ENCODE measurements around the gene ARMCX4.

ARMCX4 gene

DNA sequence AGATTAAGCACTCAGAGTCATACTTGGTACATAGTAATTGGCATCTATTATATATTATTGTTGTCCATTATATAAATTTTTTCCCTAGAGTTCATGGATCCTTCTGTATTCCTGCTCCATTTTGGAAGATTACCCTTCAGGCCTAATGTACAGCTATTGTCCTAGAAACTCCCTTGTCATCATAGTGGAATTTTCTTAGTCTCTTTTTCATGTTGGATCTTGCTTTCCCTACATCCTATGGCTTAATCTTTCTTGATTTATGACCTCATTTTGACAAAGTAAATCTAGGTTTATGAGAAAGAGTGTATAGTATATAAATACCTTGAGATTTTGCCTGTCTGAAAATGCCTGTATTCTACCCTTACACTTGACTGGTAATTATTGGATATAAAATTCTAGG is 22.1 kb downstream of the ARMCX4 start:
- no peak overlapping the region for H3K4me3 ChIP-seq (ENCODE audit: insufficient read depth in 1 of 2, low read depth in 1 of 2, low read length in 2 of 2)
- H3K14ac ChIP-seq (ENCODE audit: low read length in 2 of 2): no peak overlapping the region
- H2AFZ ChIP-seq (ENCODE audit: low read depth, low read length): no peak overlapping the region
- H3K9ac ChIP-seq (ENCODE audit: low read length): no peak overlapping the region
- H2AK5ac ChIP-seq (ENCODE audit: low read length, severe bottlenecking): no peak overlapping the region
- H3K9me3 ChIP-seq (ENCODE audit: control insufficient read depth, low read length): peaks cover 4% of the 10 kb centered on the region
- no peak overlapping the region for H3K4me2 ChIP-seq (ENCODE audit: low read length, poor library complexity, severe bottlenecking)
- H2BK5ac ChIP-seq (ENCODE audit: low read depth, low read length, poor library complexity, severe bottlenecking): no peak overlapping the region
- H3K27ac ChIP-seq (ENCODE audit: low read length, poor library complexity, severe bottlenecking): no peak overlapping the region
- no peak overlapping the region for H2BK15ac ChIP-seq (ENCODE audit: low read depth, poor library complexity, severe bottlenecking)
- no peak for DNase-seq
- peaks cover 0 to 7% of the 10 kb centered on the region in 2 experiments for H3K36me3 ChIP-seq (ENCODE audit: control insufficient read depth in 1 of 2, insufficient read depth in 2 of 2, low read depth in 1 of 2, low read length in 2 of 2)
- H2BK120ac ChIP-seq (ENCODE audit: low read depth, low read length): no peak overlapping the region
- H3K4ac ChIP-seq (ENCODE audit: low read depth in 1 of 2, low read length in 2 of 2): no peak overlapping the region
- no peaks in the 10 kb centered on the region for H3K79me1 ChIP-seq (replicated peaks; ENCODE audit: low read length, poor library complexity, severe bottlenecking)
- peaks cover 0 to 2% of the 10 kb centered on the region in 2 experiments for H3K27me3 ChIP-seq (ENCODE audit: control insufficient read depth in 1 of 2, insufficient read depth in 1 of 2, low read length in 2 of 2)
- H3K18ac ChIP-seq (ENCODE audit: low read depth in 1 of 2, low read length in 2 of 2): no peak overlapping the region
- H4K91ac ChIP-seq (ENCODE audit: low read length): no peak overlapping the region
- no peak overlapping the region for H3K23ac ChIP-seq (ENCODE audit: low read length in 2 of 2)
- H3K4me1 ChIP-seq (ENCODE audit: control insufficient read depth, insufficient read depth, low read depth, low read length): no peaks in the 10 kb centered on the region
- H4K8ac ChIP-seq (ENCODE audit: low read length): no peak overlapping the region
- H2BK12ac ChIP-seq (ENCODE audit: low read length in 2 of 2): no peak overlapping the region

GRCh38 chrX:101507986-101508385 is 22.7 kb downstream of the ARMCX4 start:
- Histone ChIP-seq H3K23ac (ENCODE audit: low read length in 2 of 2) (no peak overlapping the region), H3K4me1 (ENCODE audit: control insufficient read depth, insufficient read depth, low read depth, low read length) (no peaks in the 10 kb centered on the region), H3K4me2 (ENCODE audit: low read length, poor library complexity, severe bottlenecking) (no peak overlapping the region), H3K27ac (ENCODE audit: low read length, poor library complexity, severe bottlenecking) (no peak overlapping the region), H2AFZ (ENCODE audit: low read depth, low read length) (no peak overlapping the region), H3K36me3 (ENCODE audit: control insufficient read depth in 1 of 2, insufficient read depth in 2 of 2, low read depth in 1 of 2, low read length in 2 of 2) (peaks cover 0 to 7% of the 10 kb centered on the region in 2 experiments), H3K27me3 (ENCODE audit: control insufficient read depth in 1 of 2, insufficient read depth in 1 of 2, low read length in 2 of 2) (peaks cover 0 to 2% of the 10 kb centered on the region in 2 experiments), H2BK12ac (ENCODE audit: low read length in 2 of 2) (no peak overlapping the region), H3K4ac (ENCODE audit: low read depth in 1 of 2, low read length in 2 of 2) (no peak overlapping the region), H4K8ac (ENCODE audit: low read length) (no peak overlapping the region), H2BK15ac (ENCODE audit: low read depth, poor library complexity, severe bottlenecking) (no peak overlapping the region), H2BK5ac (ENCODE audit: low read depth, low read length, poor library complexity, severe bottlenecking) (no peak overlapping the region), H3K9ac (ENCODE audit: low read length) (no peak overlapping the region), H2AK5ac (ENCODE audit: low read length, severe bottlenecking) (no peak overlapping the region), H2BK120ac (ENCODE audit: low read depth, low read length) (no peak overlapping the region), H4K91ac (ENCODE audit: low read length) (no peak overlapping the region), H3K79me1 (replicated peaks; ENCODE audit: low read length, poor library complexity, severe bottlenecking) (no peaks in the 10 kb centered on the region), H3K14ac (ENCODE audit: low read length in 2 of 2) (no peak overlapping the region), H3K4me3 (ENCODE audit: insufficient read depth in 1 of 2, low read depth in 1 of 2, low read length in 2 of 2) (no peak overlapping the region), H3K18ac (ENCODE audit: low read depth in 1 of 2, low read length in 2 of 2) (no peak overlapping the region), H3K9me3 (ENCODE audit: control insufficient read depth, low read length) (peaks cover 4% of the 10 kb centered on the region)
- DNase-seq: no peak
- no CpG with 5 or more reads among the region's 4 CpGs for WGBS

DNA sequence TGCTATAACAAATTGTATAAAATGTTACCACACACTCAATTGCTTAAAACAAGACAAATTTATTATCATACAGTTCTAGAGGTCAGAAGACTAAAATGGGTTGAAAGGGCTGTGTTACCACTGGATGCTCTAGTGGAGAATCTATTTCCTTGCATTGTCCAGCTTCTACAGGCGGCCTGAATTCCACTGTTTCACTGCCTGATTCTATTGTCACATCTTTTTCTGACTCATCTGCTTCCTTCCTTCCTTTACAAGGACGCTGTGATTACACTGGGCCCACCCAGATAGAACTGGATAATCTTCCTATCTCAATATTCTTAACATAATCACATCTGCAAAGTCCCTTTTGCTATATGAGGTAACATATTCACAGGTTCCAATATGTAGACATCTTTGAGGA is 45.7 kb downstream of the ARMCX4 start:
- no peak overlapping the region for H2BK120ac ChIP-seq (ENCODE audit: low read depth, low read length)
- peaks cover 0 to 4% of the 10 kb centered on the region in 2 experiments for H3K27me3 ChIP-seq (ENCODE audit: control insufficient read depth in 1 of 2, insufficient read depth in 1 of 2, low read length in 2 of 2)
- no peaks in the 10 kb centered on the region for H3K4me1 ChIP-seq (ENCODE audit: control insufficient read depth, insufficient read depth, low read depth, low read length)
- no peaks in the 10 kb centered on the region for H3K79me1 ChIP-seq (replicated peaks; ENCODE audit: low read length, poor library complexity, severe bottlenecking)
- H3K4ac ChIP-seq (ENCODE audit: low read depth in 1 of 2, low read length in 2 of 2): no peak overlapping the region
- no peak overlapping the region for H2BK5ac ChIP-seq (ENCODE audit: low read depth, low read length, poor library complexity, severe bottlenecking)
- no peak for DNase-seq
- no peak overlapping the region for H4K91ac ChIP-seq (ENCODE audit: low read length)
- H3K23ac ChIP-seq (ENCODE audit: low read length in 2 of 2): no peak overlapping the region
- H3K27ac ChIP-seq (ENCODE audit: low read length, poor library complexity, severe bottlenecking): no peak overlapping the region
- no peak overlapping the region for H2AK5ac ChIP-seq (ENCODE audit: low read length, severe bottlenecking)
- H3K4me3 ChIP-seq (ENCODE audit: insufficient read depth in 1 of 2, low read depth in 1 of 2, low read length in 2 of 2): no peak overlapping the region
- H2AFZ ChIP-seq (ENCODE audit: low read depth, low read length): no peak overlapping the region
- no peaks in the 10 kb centered on the region for H3K36me3 ChIP-seq (ENCODE audit: control insufficient read depth in 1 of 2, insufficient read depth in 2 of 2, low read depth in 1 of 2, low read length in 2 of 2)
- WGBS: 87% methylated on average over 1 of the region's 2 CpGs
- no peak overlapping the region for H3K14ac ChIP-seq (ENCODE audit: low read length in 2 of 2)
- no peak overlapping the region for H3K18ac ChIP-seq (ENCODE audit: low read depth in 1 of 2, low read length in 2 of 2)
- no peak overlapping the region for H4K8ac ChIP-seq (ENCODE audit: low read length)
- H2BK12ac ChIP-seq (ENCODE audit: low read length in 2 of 2): no peak overlapping the region
- no peak overlapping the region for H3K9ac ChIP-seq (ENCODE audit: low read length)
- no peak overlapping the region for H2BK15ac ChIP-seq (ENCODE audit: low read depth, poor library complexity, severe bottlenecking)
- H3K9me3 ChIP-seq (ENCODE audit: control insufficient read depth, low read length): peaks cover 2% of the 10 kb centered on the region
- H3K4me2 ChIP-seq (ENCODE audit: low read length, poor library complexity, severe bottlenecking): no peak overlapping the region
